H1 (cell line): ENCODE results near the gene CACNA1G. TPM values are rescaled to one million over a fixed set of nuclear protein-coding genes. Genes with fewer than 3 reads are reported as not detected.

Experiments used
- BCL11A ChIP-seq, 2 experiments: IDR thresholded peaks; one replicate each; pipeline ENCODE4 v1.6.1; 2011; ENCODE audit warnings: low read depth in 2 of 2, low read length in 2 of 2, mild to moderate bottlenecking in 2 of 2
- CHD1 ChIP-seq: IDR thresholded peaks from 2 replicates; pipeline ENCODE4 v1.6.1; 2012; ENCODE audit warnings: low read depth, low read length, improper control_type of control experiment
- CHD2 ChIP-seq: IDR thresholded peaks from 2 replicates; pipeline ENCODE4 v1.6.1; 2012; ENCODE audit warnings: low read length, improper control_type of control experiment
- HDAC6 ChIP-seq: IDR thresholded peaks from one replicate; pipeline ENCODE4 v1.7.1; 2012; ENCODE audit warnings: low read depth, mild to moderate bottlenecking, inconsistent platforms, low read length, moderate library complexity
- KDM4A ChIP-seq: IDR thresholded peaks from one replicate; pipeline ENCODE4 v1.7.1; 2012; ENCODE audit warnings: low read depth, mild to moderate bottlenecking, moderate library complexity, low read length, inconsistent platforms; ENCODE audit not compliant: severe bottlenecking
- POLR2A ChIP-seq, 2 experiments: IDR thresholded peaks; 1 replicate in 1 of 2; 2 replicates in 1 of 2; pipeline ENCODE4 v1.6.1; 2011; ENCODE audit warnings: low read depth in 2 of 2, low read length in 2 of 2, mild to moderate bottlenecking in 2 of 2; ENCODE audit errors: control extremely low read depth in 1 of 2
- POU5F1 ChIP-seq: IDR thresholded peaks from 2 replicates; pipeline ENCODE4 v1.6.1; 2011; ENCODE audit warnings: low read depth, mild to moderate bottlenecking, low read length, moderate library complexity
- SIRT6 ChIP-seq: IDR thresholded peaks from one replicate; pipeline ENCODE4 v1.7.1; 2012; ENCODE audit warnings: low read length, inconsistent platforms
- SP4 ChIP-seq: IDR thresholded peaks from 2 replicates; pipeline ENCODE4 v1.6.1; 2012; ENCODE audit warnings: low read length, inconsistent platforms
- TAF1 ChIP-seq: IDR thresholded peaks from 2 replicates; pipeline ENCODE4 v1.6.1; 2011; ENCODE audit warnings: mild to moderate bottlenecking, low read depth, low read length
- polyA plus RNA-seq, 7 experiments: library from polyadenylated mRNA; depleted of rRNA in 3 of 7; stranded (reverse) in 5 of 7; unstranded in 2 of 7; fragments of >200 nt in 5 of 7; fragments of 200-250 nt in 2 of 7; gene quantifications; 1 replicate in 5 of 7; 2 replicates in 1 of 7; 4 replicates in 1 of 7; pipeline versions ENCODE4 v1.2.1 to v1.2.3, GENCODE V29; 2011 to 2013; ENCODE audit warnings: missing spikeins in 2 of 7, mixed read lengths in 2 of 7
- total RNA-seq: library from RNA; stranded (reverse); fragmentation: NEBNext Ultra II Directional; extraction: Animal tissue kit (Norgen Biotek cat#: 25700); gene quantifications from 2 replicates; pipeline ENCODE4 v1.2.1, GENCODE V29; 2021
- TF ChIP-seq, protein P1 (sequence below): fragments of 300-600 bp; sonication (generic); IDR thresholded peaks from 2 replicates; pipeline ENCODE4 v1.7.1; 2012; ENCODE audit warnings: low read length, moderate library complexity, mild to moderate bottlenecking, inconsistent platforms; ENCODE audit not compliant: insufficient replicate concordance
- TF ChIP-seq, protein P2 (sequence below): IDR thresholded peaks from 2 replicates; pipeline ENCODE4 v1.6.1; 2012; ENCODE audit warnings: low read length, inconsistent platforms

CACNA1G gene
- total and polyA plus RNA-seq, 2 of the 8 experiments (the other 6 are each of a cell fraction or from before 2014, with no cell fraction given): 2.9 to 4.9 TPM

DNA sequence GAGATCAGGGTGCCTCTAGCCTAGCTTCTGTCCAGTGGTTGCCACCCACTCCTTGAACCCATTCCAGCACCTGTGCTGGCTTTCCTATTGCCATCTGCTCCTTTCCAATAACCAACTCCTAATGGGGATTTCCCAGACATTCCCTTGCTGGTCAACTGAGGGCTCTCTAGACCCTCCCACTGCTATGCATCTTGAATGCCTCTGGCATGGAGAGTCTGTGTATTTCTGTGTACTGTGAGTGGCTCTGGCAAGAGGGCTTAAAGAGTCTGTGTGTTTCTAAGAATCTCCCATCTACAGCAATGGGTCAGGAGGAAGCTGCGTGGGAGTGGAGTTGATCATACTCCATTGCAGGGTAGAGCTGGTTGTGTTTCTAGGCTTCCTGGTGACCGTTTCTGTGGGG lies 39.0 kb upstream of the CACNA1G start (continued):
- TF ChIP-seq, protein P1, sequence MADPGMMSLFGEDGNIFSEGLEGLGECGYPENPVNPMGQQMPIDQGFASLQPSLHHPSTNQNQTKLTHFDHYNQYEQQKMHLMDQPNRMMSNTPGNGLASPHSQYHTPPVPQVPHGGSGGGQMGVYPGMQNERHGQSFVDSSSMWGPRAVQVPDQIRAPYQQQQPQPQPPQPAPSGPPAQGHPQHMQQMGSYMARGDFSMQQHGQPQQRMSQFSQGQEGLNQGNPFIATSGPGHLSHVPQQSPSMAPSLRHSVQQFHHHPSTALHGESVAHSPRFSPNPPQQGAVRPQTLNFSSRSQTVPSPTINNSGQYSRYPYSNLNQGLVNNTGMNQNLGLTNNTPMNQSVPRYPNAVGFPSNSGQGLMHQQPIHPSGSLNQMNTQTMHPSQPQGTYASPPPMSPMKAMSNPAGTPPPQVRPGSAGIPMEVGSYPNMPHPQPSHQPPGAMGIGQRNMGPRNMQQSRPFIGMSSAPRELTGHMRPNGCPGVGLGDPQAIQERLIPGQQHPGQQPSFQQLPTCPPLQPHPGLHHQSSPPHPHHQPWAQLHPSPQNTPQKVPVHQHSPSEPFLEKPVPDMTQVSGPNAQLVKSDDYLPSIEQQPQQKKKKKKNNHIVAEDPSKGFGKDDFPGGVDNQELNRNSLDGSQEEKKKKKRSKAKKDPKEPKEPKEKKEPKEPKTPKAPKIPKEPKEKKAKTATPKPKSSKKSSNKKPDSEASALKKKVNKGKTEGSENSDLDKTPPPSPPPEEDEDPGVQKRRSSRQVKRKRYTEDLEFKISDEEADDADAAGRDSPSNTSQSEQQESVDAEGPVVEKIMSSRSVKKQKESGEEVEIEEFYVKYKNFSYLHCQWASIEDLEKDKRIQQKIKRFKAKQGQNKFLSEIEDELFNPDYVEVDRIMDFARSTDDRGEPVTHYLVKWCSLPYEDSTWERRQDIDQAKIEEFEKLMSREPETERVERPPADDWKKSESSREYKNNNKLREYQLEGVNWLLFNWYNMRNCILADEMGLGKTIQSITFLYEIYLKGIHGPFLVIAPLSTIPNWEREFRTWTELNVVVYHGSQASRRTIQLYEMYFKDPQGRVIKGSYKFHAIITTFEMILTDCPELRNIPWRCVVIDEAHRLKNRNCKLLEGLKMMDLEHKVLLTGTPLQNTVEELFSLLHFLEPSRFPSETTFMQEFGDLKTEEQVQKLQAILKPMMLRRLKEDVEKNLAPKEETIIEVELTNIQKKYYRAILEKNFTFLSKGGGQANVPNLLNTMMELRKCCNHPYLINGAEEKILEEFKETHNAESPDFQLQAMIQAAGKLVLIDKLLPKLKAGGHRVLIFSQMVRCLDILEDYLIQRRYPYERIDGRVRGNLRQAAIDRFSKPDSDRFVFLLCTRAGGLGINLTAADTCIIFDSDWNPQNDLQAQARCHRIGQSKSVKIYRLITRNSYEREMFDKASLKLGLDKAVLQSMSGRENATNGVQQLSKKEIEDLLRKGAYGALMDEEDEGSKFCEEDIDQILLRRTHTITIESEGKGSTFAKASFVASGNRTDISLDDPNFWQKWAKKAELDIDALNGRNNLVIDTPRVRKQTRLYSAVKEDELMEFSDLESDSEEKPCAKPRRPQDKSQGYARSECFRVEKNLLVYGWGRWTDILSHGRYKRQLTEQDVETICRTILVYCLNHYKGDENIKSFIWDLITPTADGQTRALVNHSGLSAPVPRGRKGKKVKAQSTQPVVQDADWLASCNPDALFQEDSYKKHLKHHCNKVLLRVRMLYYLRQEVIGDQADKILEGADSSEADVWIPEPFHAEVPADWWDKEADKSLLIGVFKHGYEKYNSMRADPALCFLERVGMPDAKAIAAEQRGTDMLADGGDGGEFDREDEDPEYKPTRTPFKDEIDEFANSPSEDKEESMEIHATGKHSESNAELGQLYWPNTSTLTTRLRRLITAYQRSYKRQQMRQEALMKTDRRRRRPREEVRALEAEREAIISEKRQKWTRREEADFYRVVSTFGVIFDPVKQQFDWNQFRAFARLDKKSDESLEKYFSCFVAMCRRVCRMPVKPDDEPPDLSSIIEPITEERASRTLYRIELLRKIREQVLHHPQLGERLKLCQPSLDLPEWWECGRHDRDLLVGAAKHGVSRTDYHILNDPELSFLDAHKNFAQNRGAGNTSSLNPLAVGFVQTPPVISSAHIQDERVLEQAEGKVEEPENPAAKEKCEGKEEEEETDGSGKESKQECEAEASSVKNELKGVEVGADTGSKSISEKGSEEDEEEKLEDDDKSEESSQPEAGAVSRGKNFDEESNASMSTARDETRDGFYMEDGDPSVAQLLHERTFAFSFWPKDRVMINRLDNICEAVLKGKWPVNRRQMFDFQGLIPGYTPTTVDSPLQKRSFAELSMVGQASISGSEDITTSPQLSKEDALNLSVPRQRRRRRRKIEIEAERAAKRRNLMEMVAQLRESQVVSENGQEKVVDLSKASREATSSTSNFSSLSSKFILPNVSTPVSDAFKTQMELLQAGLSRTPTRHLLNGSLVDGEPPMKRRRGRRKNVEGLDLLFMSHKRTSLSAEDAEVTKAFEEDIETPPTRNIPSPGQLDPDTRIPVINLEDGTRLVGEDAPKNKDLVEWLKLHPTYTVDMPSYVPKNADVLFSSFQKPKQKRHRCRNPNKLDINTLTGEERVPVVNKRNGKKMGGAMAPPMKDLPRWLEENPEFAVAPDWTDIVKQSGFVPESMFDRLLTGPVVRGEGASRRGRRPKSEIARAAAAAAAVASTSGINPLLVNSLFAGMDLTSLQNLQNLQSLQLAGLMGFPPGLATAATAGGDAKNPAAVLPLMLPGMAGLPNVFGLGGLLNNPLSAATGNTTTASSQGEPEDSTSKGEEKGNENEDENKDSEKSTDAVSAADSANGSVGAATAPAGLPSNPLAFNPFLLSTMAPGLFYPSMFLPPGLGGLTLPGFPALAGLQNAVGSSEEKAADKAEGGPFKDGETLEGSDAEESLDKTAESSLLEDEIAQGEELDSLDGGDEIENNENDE: no peak
- TF ChIP-seq, protein P2, sequence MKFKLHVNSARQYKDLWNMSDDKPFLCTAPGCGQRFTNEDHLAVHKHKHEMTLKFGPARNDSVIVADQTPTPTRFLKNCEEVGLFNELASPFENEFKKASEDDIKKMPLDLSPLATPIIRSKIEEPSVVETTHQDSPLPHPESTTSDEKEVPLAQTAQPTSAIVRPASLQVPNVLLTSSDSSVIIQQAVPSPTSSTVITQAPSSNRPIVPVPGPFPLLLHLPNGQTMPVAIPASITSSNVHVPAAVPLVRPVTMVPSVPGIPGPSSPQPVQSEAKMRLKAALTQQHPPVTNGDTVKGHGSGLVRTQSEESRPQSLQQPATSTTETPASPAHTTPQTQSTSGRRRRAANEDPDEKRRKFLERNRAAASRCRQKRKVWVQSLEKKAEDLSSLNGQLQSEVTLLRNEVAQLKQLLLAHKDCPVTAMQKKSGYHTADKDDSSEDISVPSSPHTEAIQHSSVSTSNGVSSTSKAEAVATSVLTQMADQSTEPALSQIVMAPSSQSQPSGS: no peak
- no peak for TF ChIP-seq CHD2
- no peak for TF ChIP-seq POLR2A (IDR thresholded peaks at IDR 0.05; ENCODE audit: control extremely low read depth in 1 of 2, low read depth in 2 of 2, low read length in 2 of 2)
- no peak for TF ChIP-seq SP4
- no peak for TF ChIP-seq BCL11A (IDR thresholded peaks at IDR 0.05; ENCODE audit: low read depth in 2 of 2, low read length in 2 of 2)
- TF ChIP-seq HDAC6: no peak
- TF ChIP-seq TAF1: no peak
- TF ChIP-seq SIRT6: no peak
- TF ChIP-seq CHD1: no peak
- no peak for TF ChIP-seq POU5F1
- no peak for TF ChIP-seq KDM4A
